Right lung (tissue), 5 donors: Measurements from ENCODE around the gene GTF3C6. TPM values are rescaled to one million over a fixed set of nuclear protein-coding genes. Genes with fewer than 3 reads are reported as not detected.
"Not testable (repeated sequence)": the region's sequence is repeated elsewhere in the genome, so short reads cannot be mapped to it uniquely, and the experiment has no call there.

Experiments used
- DNase-seq, 2 donors: peaks; one replicate each; pipeline ENCODE4 v3.0.0-alpha.2; 2013
- polyA plus RNA-seq, 5 donors: library from polyadenylated mRNA; unstranded; fragments of 120-200 nt; gene quantifications; one replicate each; pipeline versions ENCODE4 v1.2.1 to v1.2.3, GENCODE V29; 2013; ENCODE audit warnings: inconsistent platforms in 1 of 5, low replicate concordance in 1 of 5; ENCODE audit not compliant: insufficient read length in 5 of 5, insufficient read depth in 1 of 5

Gene GTF3C6
- polyA plus RNA-seq, 5 donors, result 60.2 to 80.3 (median 70.2) TPM

- not testable (repeated sequence) for DNase-seq
These were observed 10.2 kb downstream of the GTF3C6 start for GRCh38 chr6:110968661-110969060.

GRCh38 chr6:110971468-110971867, 13.0 kb downstream of the GTF3C6 start:
- no peak for DNase-seq

- DNase-seq, result no peak
These were observed 18.1 kb downstream of the GTF3C6 start for GRCh38 chr6:110976575-110976974.

GRCh38 chr6:110979565-110980101, 21.1 kb downstream of the GTF3C6 start:
- no peak for DNase-seq

- DNase-seq, result no peak
These were observed 21.7 kb downstream of the GTF3C6 start for GRCh38 chr6:110980227-110980626.

- no peak for DNase-seq
These were observed 22.1 kb downstream of the GTF3C6 start for GRCh38 chr6:110980648-110981047.

- DNase-seq, result peak in 1 of 2 donors; percentile 13
These were observed 22.7 kb downstream of the GTF3C6 start for GRCh38 chr6:110981202-110981600.

- no peak for DNase-seq
These were observed 32.5 kb downstream of the GTF3C6 start for GRCh38 chr6:110990840-110991576.

- DNase-seq, result no peak
These were observed 38.2 kb downstream of the GTF3C6 start for GRCh38 chr6:110996691-110997090.

- DNase-seq, result no peak
These were observed 41.2 kb downstream of the GTF3C6 start for GRCh38 chr6:110999634-111000270.

- no peak for DNase-seq
These were observed 43.8 kb downstream of the GTF3C6 start for GRCh38 chr6:111002350-111002749.

- peak in 1 of 2 donors; percentile 38 for DNase-seq
These were observed 53.0 kb downstream of the GTF3C6 start for GRCh38 chr6:111011360-111012142.

GRCh38 chr6:111012143-111012452, 53.6 kb downstream of the GTF3C6 start:
- no peak for DNase-seq

GRCh38 chr6:111012520-111012919, 54.0 kb downstream of the GTF3C6 start:
- DNase-seq, result not testable (repeated sequence)

GRCh38 chr6:111013144-111013915, 54.8 kb downstream of the GTF3C6 start:
- DNase-seq, result no peak

- DNase-seq, result no peak
These were observed 57.1 kb downstream of the GTF3C6 start for GRCh38 chr6:111015389-111016124.

- not testable (repeated sequence) for DNase-seq
These were observed 58.7 kb downstream of the GTF3C6 start for GRCh38 chr6:111017241-111017640.
